Heart left ventricle (tissue), 16 donors: ENCODE results near the gene JUN. TPM values are rescaled to one million over a fixed set of nuclear protein-coding genes. Genes with fewer than 3 reads are reported as not detected.
A peak's percentile ranks its signal among the peaks of the same experiment; 100 is the strongest.

Experiments used
- ATAC-seq, 4 donors: fragments of 200-7000 bp; cut with Tn5 transposase; one replicate each; pipeline ENCODE4 v1.9.1; 2020 to 2022; ENCODE audit warnings: moderate library complexity in 4 of 4, mild to moderate bottlenecking in 3 of 4, moderate number of reproducible peaks in 1 of 4
- DNase-seq, 5 donors: peaks; one replicate each; pipeline ENCODE4 v3.0.0-alpha.2; 2020
- H3K27ac ChIP-seq, 12 donors: fragments of 200-600 bp; sonication (generic) in 4 of 12; one replicate each; pipeline versions ENCODE4 v1.5.0 to v1.8.0; 2016 to 2022; ENCODE audit warnings: mild to moderate bottlenecking in 2 of 12
- H3K27me3 ChIP-seq, 9 donors: fragments of 200-600 bp; sonication (generic) in 2 of 9; one replicate each; pipeline versions ENCODE4 v1.5.1 to v1.8.0; 2016 to 2022; ENCODE audit warnings: mild to moderate bottlenecking in 3 of 9
- H3K36me3 ChIP-seq, 9 donors: fragments of 200-600 bp; sonication (generic) in 2 of 9; one replicate each; pipeline versions ENCODE4 v1.5.0 to v1.8.0; 2018 to 2022; ENCODE audit warnings: mild to moderate bottlenecking in 2 of 9
- H3K4me1 ChIP-seq, 12 donors: fragments of 200-600 bp; sonication (generic) in 4 of 12; one replicate each; pipeline versions ENCODE4 v1.5.0 to v1.8.0; 2016 to 2022; ENCODE audit warnings: mild to moderate bottlenecking in 3 of 12
- H3K4me3 ChIP-seq, 12 donors: fragments of 200-600 bp; sonication (generic) in 4 of 12; one replicate each; pipeline versions ENCODE4 v1.5.0 to v1.8.0; 2017 to 2022; ENCODE audit warnings: mild to moderate bottlenecking in 9 of 12, moderate library complexity in 4 of 12
- H3K9me3 ChIP-seq, 12 donors: fragments of 200-600 bp; sonication (generic) in 4 of 12; one replicate each; pipeline versions ENCODE4 v1.5.0 to v1.8.0; 2016 to 2022; ENCODE audit warnings: mild to moderate bottlenecking in 1 of 12
- CTCF ChIP-seq, 12 donors: fragments of 200-600 bp; sonication (generic) in 4 of 12; IDR thresholded peaks; one replicate each; pipeline versions ENCODE4 v1.5.0 to v1.8.0; 2018 to 2022; ENCODE audit warnings: antibody characterized with exemption in 12 of 12, mild to moderate bottlenecking in 5 of 12
- POLR2A ChIP-seq, 2 donors: fragments of 450-650 bp; IDR thresholded peaks; one replicate each; pipeline ENCODE4 v1.6.1; 2017; ENCODE audit warnings: antibody characterized with exemption in 2 of 2, mild to moderate bottlenecking in 2 of 2, moderate library complexity in 2 of 2
- WGBS, 4 donors: extraction: QIAGEN DNeasy Blood & Tissue Kit in 2 of 4; methylation state at CpG; one replicate each; pipeline versions ENCODE4 v1.1.5 to v1.1.7; 2013 to 2018; 5-methylcytosine and 5-hydroxymethylcytosine counted together
- intact Hi-C, 10 donors: fragments of 100-400 bp; cut with DNase I; formaldehyde crosslinking; loops; one replicate each; pipeline versions ENCODE4 v1.11.1 to v1.14.2; 2022
- polyA plus RNA-seq, 2 donors: library from polyadenylated mRNA; stranded (reverse); fragments of 200-250 nt; gene quantifications; one replicate each; pipeline ENCODE4 v1.2.3, GENCODE V29; 2013
- total RNA-seq, 9 donors: library from RNA; depleted of rRNA in 2 of 9; stranded (reverse); fragments of >200 nt in 2 of 9; fragmentation: NEBNext Ultra II Directional in 3 of 9; extraction: Animal tissue kit (Norgen Biotek cat#: 25700) in 3 of 9; gene quantifications; one replicate each; pipeline versions ENCODE4 v1.1.0 to v1.2.4, GENCODE V29; 2016 to 2023
- donor health status: ischemic (EF 13 %, LVEDD 7.1; RV severe dilation, severe dysfunction).
- donor health status: healthy with polysubstance abuse.
- donor health status: DM: no; HTN: yes; CAD: no.
- donor health status: DM: no; HTN: no; CAD: no.
- donor health status: ischemic (EF 25% LVEDD 6.9; RV normal size, moderate dysfunction).
- donor health status: ischemic (EF 25% LVEDD 5.7; RV mildly dilated, moderate dysfunction).
- donor health status: healthy.
- donor health status: DM: yes; HTN: yes; CAD: no.
- donor health status: ischemic (EF 35%, LVEDD 5.7; RV mildly dilated, moderate dysfunction).
- donor health status: nonischemic (EF 11% LVEDD 7.7; RV severe dilation, severe dysfunction).
- donor health status: DM: yes; HTN: yes; CAD: no.
- donor health status: PGD.
- donor health status: ischemic (EF 29% LVEDD 5.4; RV normal size, mild dysfunction).
- donor health status: nonischemic (EF 23%, LVEDD 6.1; RV moderate dilation, normal function).

The JUN gene
- total and polyA plus RNA-seq, 11 donors: 57.1 to 133 (median 82.8) TPM

- Histone ChIP-seq H3K4me3 (peak overlapping the region in 9 of 12 donors; percentile 61 to 71 (median 67)), H3K9me3 (no peaks in the 10 kb centered on the region), H3K4me1 (peaks cover 0 to 60% (median 16%) of the 10 kb centered on the region in 12 donors), H3K27ac (peak overlapping the region; percentile 87 to 96 (median 92)), H3K36me3 (no peaks in the 10 kb centered on the region), H3K27me3 (no peaks in the 10 kb centered on the region)
- TF ChIP-seq CTCF (IDR thresholded peaks at IDR 0.05) (no peak), POLR2A (IDR thresholded peaks at IDR 0.05) (no peak)
- WGBS, 4 donors: 49 to 63% (median 57%) methylated on average over 45 of the region's 45 CpGs
- intact Hi-C loops: loop anchor here in 9 of 10 donors (1.0 to 10.0 kb wide), 10 partner anchors 30 to 480 kb away; partner anchors contain the start of genes JUN (in 6 of the 9) and FGGY (in 1 of the 9)
- ATAC-seq: peak; percentile 26 to 59 (median 42)
- DNase-seq: peak; percentile 60 to 80 (median 66)
Observed at GRCh38 chr1:58814251-58815068, 30.6 kb upstream of the JUN start.

DNA sequence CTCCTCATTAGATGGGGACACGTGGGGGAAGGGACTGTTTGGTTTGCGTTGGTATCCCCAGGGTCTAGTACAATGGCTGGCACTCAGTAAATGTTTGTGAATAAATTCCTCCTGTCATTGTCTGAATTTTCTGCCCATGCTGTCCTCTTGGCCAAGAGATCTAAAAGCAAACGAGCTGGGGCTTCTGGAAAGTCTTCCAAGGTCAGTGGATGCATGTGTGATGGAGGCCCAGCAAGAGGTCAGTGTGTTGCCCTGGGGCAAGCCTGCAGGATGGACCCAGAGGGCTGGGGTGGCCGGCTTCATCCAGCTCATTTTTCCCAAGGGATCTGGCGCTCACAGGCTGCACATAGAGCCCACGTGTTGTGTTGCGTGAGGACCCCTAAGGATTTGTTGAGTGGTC lies 30.0 kb upstream of the JUN start:
- Histone ChIP-seq H3K36me3 (no peaks in the 10 kb centered on the region), H3K4me3 (peak overlapping the region in 3 of 12 donors; percentile 62 to 68 (median 67)), H3K4me1 (peaks cover 0 to 62% (median 20%) of the 10 kb centered on the region in 12 donors), H3K9me3 (no peaks in the 10 kb centered on the region), H3K27ac (peak overlapping the region; percentile 87 to 96 (median 92)), H3K27me3 (no peaks in the 10 kb centered on the region)
- ATAC-seq: no peak
- intact Hi-C loops: loop anchor here in 7 of 10 donors (2.0 to 10.0 kb wide), 7 partner anchors 29 to 481 kb away; partner anchors contain the start of genes JUN (in 4 of the 7) and FGGY (in 1 of the 7)
- peak in 1 of 5 donors; percentile 47 for DNase-seq
- no peak for TF ChIP-seq POLR2A (IDR thresholded peaks at IDR 0.05)
- TF ChIP-seq CTCF (IDR thresholded peaks at IDR 0.05): no peak
- WGBS, 4 donors: 53 to 70% (median 59%) methylated on average over 6 to 7 of the region's 7 CpGs

DNA sequence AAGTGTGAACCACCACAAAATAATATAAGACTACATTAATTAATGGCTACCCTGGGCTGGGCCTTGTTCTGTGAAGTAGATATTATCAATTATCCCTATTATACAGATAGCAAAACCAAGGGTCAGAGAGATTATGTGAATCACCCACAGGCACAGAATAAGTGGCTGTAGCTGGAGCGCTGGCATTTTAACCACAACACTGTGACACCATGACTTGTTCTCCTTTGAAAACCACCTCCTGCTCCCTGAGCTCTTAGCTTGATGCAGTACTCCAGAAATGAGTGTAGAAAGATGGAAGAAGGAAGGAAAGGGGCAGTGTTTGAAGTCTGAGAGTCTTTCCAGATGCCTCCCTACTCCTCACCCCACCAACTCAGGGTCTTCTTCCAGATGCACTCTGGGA lies 29.5 kb upstream of the JUN start:
- Histone ChIP-seq H3K4me3 (no peak overlapping the region), H3K36me3 (no peaks in the 10 kb centered on the region), H3K27me3 (no peaks in the 10 kb centered on the region), H3K27ac (peak overlapping the region in 9 of 12 donors; percentile 24 to 96 (median 92)), H3K9me3 (no peaks in the 10 kb centered on the region), H3K4me1 (peaks cover 0 to 63% (median 20%) of the 10 kb centered on the region in 12 donors)
- TF ChIP-seq CTCF (IDR thresholded peaks at IDR 0.05) (no peak), POLR2A (IDR thresholded peaks at IDR 0.05) (no peak)
- DNase-seq (no peak), ATAC-seq (no peak)
- intact Hi-C loops: loop anchor here in 4 of 10 donors (10.0 kb wide), 4 partner anchors 91 to 481 kb away; partner anchors contain the start of gene FGGY (in 1 of the 4)
- 87 to 100% (median 95%) methylated on average over 1 of the region's 1 CpG for WGBS, 4 donors

DNA sequence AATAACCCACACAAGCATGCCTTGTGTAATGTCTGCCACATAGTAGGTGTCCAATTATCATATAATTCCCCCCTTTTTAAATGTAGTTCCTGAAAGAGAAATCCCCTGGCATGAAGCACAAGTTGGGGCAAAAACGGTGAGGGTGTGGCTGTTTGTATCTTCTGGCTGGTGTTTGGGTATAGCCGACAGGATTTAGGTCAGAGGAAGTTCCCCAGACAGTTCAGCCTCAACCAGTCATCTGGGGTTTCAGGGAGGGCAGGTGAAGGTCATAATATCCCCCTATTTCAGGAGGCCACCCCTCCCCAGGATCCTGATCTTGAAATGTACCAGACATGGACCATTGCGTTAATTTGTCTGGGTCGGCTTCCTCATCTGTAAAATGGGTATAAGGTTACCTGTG lies 29.1 kb upstream of the JUN start:
- no peaks in the 10 kb centered on the region for H3K27me3 ChIP-seq
- no peaks in the 10 kb centered on the region for H3K9me3 ChIP-seq
- H3K4me3 ChIP-seq: no peak overlapping the region
- H3K36me3 ChIP-seq: no peaks in the 10 kb centered on the region
- intact Hi-C loops: loop anchor here in 4 of 10 donors (10.0 kb wide), 4 partner anchors 92 to 482 kb away; partner anchors contain the start of gene FGGY (in 1 of the 4)
- peak overlapping the region in 4 of 12 donors; percentile 92 to 96 (median 94) for H3K27ac ChIP-seq
- ATAC-seq: no peak
- TF ChIP-seq CTCF (IDR thresholded peaks at IDR 0.05): no peak
- no peak for TF ChIP-seq POLR2A (IDR thresholded peaks at IDR 0.05)
- DNase-seq: no peak
- peaks cover 0 to 67% (median 20%) of the 10 kb centered on the region in 12 donors for H3K4me1 ChIP-seq
- 64 to 73% (median 67%) methylated on average over 4 of the region's 4 CpGs for WGBS, 4 donors
